Subcutaneous adipose tissue (tissue), 4 donors: ENCODE results near the gene PRR5L. TPM values are rescaled to one million over a fixed set of nuclear protein-coding genes. Genes with fewer than 3 reads are reported as not detected.

Experiments used
- CTCF ChIP-seq: fragments of 450-650 bp; IDR thresholded peaks from one replicate; pipeline ENCODE4 v1.5.1; 2016; ENCODE audit warnings: low read depth, mild to moderate bottlenecking, control low read depth, antibody characterized with exemption, moderate library complexity
- total RNA-seq, 4 donors: library from RNA; depleted of rRNA; stranded (reverse); fragments of >200 nt; gene quantifications; one replicate each; pipeline ENCODE4 v1.1.0, GENCODE V29; 2016

Gene PRR5L
- total RNA-seq, 4 donors from 2014 or later = 10.6 to 24.8 (median 12.9) TPM

DNA sequence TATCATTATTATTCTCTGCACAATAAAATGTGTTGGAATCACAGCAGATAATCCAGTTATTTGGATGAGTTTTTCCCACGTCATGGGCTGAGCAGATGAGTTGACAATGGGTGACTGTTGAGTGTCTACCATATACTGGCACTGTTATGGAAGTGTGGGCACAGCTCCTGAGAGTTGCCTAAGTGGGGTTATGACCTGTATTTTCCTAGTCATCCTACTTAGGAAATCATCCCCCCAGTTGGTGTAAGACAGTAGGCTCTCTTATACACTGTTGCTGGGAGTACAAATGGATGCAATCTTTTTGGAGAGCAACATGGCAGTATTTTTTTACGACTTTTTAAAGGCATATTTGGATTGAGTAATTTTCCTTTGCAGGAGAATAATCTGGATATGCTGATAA is 147.6 kb downstream of the PRR5L start:
- TF ChIP-seq CTCF = no peak

DNA sequence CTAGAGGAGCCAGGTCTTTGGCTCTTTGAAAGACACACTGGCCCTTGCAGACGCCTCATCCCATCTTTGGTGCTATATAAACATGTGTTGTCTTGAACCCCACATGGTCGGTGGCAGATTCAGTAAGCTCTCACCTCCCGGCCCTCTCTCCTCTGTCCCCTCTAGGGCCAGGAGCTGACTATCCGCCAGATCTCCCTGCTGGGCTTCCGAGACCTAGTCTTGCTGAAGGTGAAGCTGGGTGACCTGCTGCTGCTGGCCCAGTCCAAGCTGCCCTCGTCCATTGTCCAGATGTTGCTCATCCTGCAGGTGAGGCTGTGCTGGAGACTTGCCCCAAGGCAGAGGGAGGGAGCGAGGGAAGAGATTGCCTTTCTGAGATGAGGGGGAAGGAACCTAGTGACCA is 150.0 kb downstream of the PRR5L start:
- no peak for TF ChIP-seq CTCF

DNA sequence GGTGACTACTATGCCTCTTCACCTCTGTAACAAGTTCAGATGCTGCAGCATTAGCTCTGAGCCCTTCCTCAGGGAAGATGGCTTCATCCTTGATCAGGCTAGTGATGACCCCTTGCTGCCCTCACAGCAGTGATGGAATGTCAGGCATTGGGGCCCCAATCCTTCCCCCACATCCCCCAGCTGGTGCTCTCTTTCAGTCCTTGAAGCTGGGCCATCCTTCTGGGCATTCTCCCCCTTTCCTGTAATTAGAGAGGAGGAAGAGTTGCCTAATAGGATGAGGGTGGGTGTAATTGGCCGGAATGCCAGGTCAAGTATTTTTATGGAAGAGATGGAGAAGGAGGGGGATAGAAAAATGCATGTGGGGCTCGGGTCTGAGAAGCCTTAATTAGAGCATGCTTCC is 151.4 kb downstream of the PRR5L start:
- TF ChIP-seq CTCF = no peak

- no peak for TF ChIP-seq CTCF
Observed at GRCh38 chr11:36447947-36448346, 151.9 kb downstream of the PRR5L start.

DNA sequence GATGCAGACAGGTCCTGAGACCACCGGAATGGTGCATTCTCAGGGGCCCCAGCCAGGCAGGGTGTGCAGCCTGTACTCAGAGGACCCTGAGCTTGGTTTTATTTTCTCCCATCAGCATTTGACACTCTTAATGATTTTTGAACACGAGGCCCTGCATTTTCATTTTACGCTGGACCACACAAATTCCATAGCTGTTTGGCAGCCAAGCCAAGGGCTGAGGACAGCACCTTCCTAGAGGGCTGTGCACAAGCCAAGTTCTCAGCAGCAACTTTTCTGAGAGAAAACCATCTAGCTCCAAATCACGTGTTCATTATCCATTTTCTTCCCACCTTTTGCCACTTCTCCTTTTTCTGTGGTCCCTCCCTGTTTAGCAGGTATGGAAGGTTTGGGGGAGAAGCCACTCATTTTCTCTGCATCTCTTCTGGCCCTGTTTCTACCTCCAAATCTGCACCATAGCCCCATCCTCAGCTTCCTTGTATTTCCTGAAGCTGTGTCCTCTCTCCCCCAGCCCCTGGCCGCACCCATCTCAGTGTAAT is 153.5 kb downstream of the PRR5L start:
- no peak for TF ChIP-seq CTCF

GRCh38 chr11:36450110-36450572 is 154.1 kb downstream of the PRR5L start:
- TF ChIP-seq CTCF = no peak

- TF ChIP-seq CTCF = no peak
Observed at GRCh38 chr11:36451045-36451444, 155.0 kb downstream of the PRR5L start.

DNA sequence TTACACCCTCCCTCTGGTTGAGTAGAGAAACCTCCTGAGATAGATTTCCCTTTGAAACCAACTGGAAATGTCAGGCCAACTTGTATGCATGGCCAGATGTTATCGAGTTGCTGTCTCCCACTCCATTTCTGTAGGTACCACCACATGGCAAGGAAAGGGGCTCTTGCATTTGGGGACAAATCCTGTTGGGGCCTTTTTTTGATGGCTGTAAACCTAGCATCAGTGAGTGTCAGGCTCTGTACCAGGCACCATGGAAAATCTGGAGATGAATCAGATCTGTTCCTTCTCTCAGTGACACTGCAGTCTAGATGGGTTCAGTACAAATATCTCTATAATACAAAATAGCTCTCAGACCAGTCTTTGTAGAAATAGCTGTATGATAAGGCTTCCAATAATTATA is 155.6 kb downstream of the PRR5L start:
- no peak for TF ChIP-seq CTCF
